ENCODE measurements around the gene KLHL14.

Gene KLHL14

DNA sequence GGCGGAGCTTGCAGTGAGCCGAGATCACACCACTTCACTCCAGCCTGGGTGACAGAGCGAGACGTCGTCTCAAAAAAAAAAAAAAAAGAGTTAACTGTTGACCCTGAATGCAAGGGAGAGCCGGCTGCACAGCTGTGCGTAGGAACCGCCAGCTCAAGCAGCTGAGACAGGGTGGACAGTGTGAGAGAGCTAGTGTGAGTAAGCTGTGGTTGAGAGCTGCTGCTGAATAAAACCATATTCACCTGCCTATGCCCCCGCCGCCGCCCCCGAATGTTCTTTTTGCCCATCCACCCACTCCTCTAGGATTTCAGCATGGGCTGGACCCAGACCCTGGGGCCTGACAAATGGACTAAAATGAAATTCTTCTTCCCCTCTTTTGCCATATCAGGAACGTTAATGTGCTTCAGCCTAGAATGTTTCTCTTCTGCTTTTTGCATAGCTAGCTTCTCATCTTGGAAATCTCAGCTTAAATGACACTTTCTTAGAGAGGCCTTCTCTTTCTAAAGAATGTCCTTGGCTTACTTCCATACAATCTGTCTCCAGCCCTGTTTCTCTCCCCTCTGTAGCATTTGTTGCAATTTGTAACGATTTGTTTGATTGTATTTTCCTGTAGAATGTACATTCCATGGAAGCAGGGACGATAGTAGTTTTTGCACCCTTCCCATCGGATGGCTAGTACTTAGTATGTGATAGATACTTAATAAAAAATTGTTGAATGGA lies 142.7 kb downstream of the KLHL14 start:
- DNase-seq, result peak; percentile 2

DNA sequence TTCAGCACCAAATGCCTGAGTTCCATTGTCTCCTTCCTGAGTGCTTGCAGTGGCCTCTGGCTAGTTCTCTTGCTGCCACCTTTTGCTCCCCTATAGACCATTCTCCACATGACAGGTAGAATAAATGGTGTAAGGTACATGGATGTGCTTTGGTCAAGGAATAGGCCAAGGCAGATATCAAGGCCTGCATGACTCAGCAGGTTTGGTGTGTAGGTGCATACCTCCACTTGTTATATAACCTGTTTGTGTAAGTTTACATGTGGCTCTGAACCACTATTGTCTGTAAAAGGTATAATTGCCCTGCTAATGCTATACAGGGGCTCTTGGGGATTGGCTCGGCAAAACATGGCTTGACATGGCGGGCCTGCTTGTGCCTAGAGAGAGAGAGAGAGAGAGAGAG lies 143.5 kb downstream of the KLHL14 start:
- no peak for DNase-seq

- DNase-seq, result no peak
These were observed 148.6 kb downstream of the KLHL14 start for GRCh38 chr18:32624182-32624723.

GRCh38 chr18:32623563-32623962 lies 149.3 kb downstream of the KLHL14 start:
- no peak for DNase-seq
